Activated T-helper 17 cell treated with anti-CD3 and anti-CD28 coated beads, Interleukin-2, amount 50 U/mL, for 72 hours (primary cell): Measurements from ENCODE around the gene DPEP1. TPM values are rescaled to one million over a fixed set of nuclear protein-coding genes. Genes with fewer than 3 reads are reported as not detected.
A peak's percentile ranks its signal among the peaks of the same experiment; 100 is the strongest.
"Not testable (repeated sequence)": the region's sequence is repeated elsewhere in the genome, so short reads cannot be mapped to it uniquely, and the experiment has no call there.

Experiments used
- ATAC-seq: fragments of 150-1000 bp; cut with Tn5 transposase; replicated peaks from 2 replicates; pipeline ENCODE4 v1.10.0; 2021; ENCODE audit warnings: mild to moderate bottlenecking, moderate library complexity
- H3K27ac Mint-ChIP-seq: one replicate; pipeline ENCODE4 v1.8.0; 2022; ENCODE audit warnings: mixed read lengths
- H3K27me3 Mint-ChIP-seq: one replicate; pipeline ENCODE4 v1.8.0; 2022; ENCODE audit warnings: mixed read lengths
- H3K36me3 Mint-ChIP-seq: one replicate; pipeline ENCODE4 v1.8.0; 2022; ENCODE audit warnings: low read depth, mild to moderate bottlenecking, mixed read lengths
- H3K4me1 Mint-ChIP-seq: one replicate; pipeline ENCODE4 v1.8.0; 2022; ENCODE audit warnings: mixed read lengths
- H3K4me3 Mint-ChIP-seq: one replicate; pipeline ENCODE4 v1.8.0; 2022; ENCODE audit warnings: mild to moderate bottlenecking, mixed read lengths
- H3K9me3 Mint-ChIP-seq: one replicate; pipeline ENCODE4 v1.8.0; 2022; ENCODE audit warnings: mixed read lengths
- total RNA-seq, 2 donors: library from RNA; stranded (reverse); gene quantifications; one replicate each; pipeline ENCODE4 v1.2.3, GENCODE V29; 2022

DPEP1 gene
- total RNA-seq, 2 donors from 2014 or later, result not detected

DNA sequence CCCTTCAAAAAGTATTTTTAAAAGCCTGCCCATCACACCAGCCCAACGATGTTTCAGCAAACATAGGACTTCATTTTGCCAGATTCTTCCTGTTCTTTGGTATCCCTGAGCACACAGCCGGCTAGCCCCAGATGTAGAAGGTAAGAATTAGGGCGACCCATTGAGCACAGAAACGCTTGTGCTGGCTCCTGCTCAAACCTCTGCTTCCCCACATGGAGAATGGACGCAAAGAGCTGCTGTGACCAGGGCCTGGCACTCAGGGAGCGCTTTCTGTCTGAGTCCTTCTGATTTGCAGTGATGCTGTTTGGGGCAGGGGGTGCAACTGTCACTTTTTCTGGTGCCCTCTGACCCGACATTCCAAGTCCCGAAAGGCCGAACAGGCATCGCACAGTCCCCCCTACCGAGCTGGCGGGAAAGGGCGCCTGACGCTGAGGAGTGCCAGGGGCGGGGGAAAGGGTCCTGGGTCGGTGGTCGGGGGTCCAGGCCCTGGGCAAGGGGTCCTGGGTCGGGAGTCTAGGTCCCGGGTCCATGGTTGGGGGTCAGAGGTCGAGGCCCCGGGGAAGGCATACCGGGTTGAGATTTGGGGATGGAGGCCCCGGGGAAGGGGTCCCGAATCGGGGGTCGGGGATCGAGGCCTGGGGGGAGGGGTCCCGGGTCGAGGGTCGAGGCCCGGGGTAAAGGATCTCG is 43.1 kb downstream of the DPEP1 start:
- ATAC-seq, result no peak
- Mint-ChIP-seq H3K27me3 (no peaks in the 10 kb centered on the region), H3K27ac (peak overlapping the region; percentile 88), H3K4me1 (peaks cover 6% of the 10 kb centered on the region), H3K9me3 (no peaks in the 10 kb centered on the region), H3K4me3 (peak overlapping the region; percentile 94), H3K36me3 (peaks cover 57% of the 10 kb centered on the region)

- Mint-ChIP-seq H3K27ac (peak within 1 kb of the TSS; percentile 93), H3K36me3 (peaks cover 67% of the 10 kb centered on the region), H3K4me3 (peak within 1 kb of the TSS; percentile 94), H3K4me1 (peaks cover 6% of the 10 kb centered on the region), H3K9me3 (no peaks in the 10 kb centered on the region), H3K27me3 (no peaks in the 10 kb centered on the region)
- peak; percentile 95 for ATAC-seq
Measured at GRCh38 chr16:89657442-89658220, 44.2 kb downstream of the DPEP1 start, which contains the start of the genes CHMP1A and SPATA33. Gene CHMP1A (minus strand): TSS chr16:89657708. CDS start chr16:89657588, 120 bp downstream. Gene SPATA33 (plus strand): TSS chr16:89657836. CDS start chr16:89657912, 76 bp downstream.

DNA sequence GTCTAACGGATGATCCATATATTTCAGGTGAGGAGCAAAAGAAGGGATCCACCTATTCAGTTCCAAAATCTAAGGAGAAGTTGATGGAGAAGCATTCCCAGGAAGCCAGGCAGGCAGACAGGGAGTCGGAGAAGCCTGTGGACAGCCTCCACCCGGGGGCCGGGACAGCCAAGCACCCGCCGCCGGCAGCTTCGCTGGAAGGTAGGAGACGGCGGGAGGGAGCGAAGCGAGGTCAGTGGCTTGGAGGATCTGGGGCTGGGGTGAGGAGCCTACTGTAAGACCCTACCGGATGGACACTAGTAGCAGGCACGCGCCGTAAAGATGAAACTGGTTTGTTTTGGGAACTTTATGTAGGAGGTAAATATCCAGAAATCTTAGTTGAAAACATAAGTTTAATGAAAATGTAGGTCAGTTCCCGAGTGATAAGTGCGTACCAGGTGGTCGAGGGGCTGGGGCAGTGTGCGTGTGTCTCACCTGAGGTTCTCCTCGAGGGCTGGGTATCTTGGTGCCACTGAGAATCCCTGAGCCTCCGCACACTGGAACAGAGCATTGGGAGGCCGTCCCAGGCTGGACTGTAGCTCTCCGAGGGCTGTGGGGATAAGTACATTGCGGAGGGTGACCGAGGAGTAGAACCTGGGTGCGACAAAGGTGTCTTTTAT is 44.9 kb downstream of the DPEP1 start:
- Mint-ChIP-seq H3K27me3 (no peaks in the 10 kb centered on the region), H3K4me3 (peak overlapping the region; percentile 94), H3K27ac (peak overlapping the region; percentile 93), H3K4me1 (peaks cover 6% of the 10 kb centered on the region), H3K36me3 (peaks cover 75% of the 10 kb centered on the region), H3K9me3 (no peaks in the 10 kb centered on the region)
- ATAC-seq, result peak; percentile 30

DNA sequence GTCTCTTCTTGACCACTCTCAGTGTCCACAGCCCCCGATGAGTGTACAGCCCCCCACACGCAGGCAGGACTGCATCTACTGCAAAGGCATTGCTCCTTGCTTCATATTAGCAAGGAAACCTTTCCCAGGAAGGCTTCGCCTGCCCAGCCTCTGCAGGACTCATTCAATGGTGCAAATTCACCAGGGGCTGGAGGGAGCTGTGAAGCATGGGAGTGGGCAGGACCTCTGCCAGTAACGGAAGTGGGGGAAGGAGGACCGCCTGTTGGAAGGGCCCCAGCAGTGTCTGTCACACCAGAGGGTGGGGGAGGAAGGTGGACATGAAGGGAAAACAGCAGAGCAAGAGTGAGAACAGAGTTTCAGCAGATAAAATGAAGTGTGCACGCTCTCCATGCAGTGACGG is 46.7 kb downstream of the DPEP1 start:
- peaks cover 6% of the 10 kb centered on the region for H3K4me1 Mint-ChIP-seq
- H3K27me3 Mint-ChIP-seq, result no peaks in the 10 kb centered on the region
- no peak overlapping the region for H3K27ac Mint-ChIP-seq
- ATAC-seq, result no peak
- peak overlapping the region; percentile 94 for H3K4me3 Mint-ChIP-seq
- H3K36me3 Mint-ChIP-seq, result peaks cover 72% of the 10 kb centered on the region
- H3K9me3 Mint-ChIP-seq, result no peaks in the 10 kb centered on the region

DNA sequence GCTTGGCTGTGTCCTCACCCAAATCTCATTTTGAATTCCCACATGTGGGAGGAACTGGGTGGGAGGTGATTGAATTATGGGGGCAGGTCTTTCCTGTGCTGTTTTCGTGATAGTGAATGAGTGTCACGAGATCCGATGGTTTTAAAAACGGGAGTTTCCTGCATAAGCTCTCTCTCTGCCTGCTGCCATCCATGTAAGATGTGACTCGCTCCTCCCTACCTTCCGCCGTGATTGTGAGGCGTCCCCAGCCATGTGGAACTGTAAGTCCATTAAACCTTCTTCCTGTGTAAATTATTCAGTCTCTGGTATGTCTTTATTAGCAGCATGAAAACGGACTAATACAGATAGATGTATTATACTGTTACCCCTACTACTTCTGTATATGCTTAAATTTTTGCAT is 47.8 kb downstream of the DPEP1 start:
- no peaks in the 10 kb centered on the region for H3K9me3 Mint-ChIP-seq
- peaks cover 62% of the 10 kb centered on the region for H3K36me3 Mint-ChIP-seq
- H3K4me3 Mint-ChIP-seq, result no peak overlapping the region
- H3K27me3 Mint-ChIP-seq, result no peaks in the 10 kb centered on the region
- peaks cover 6% of the 10 kb centered on the region for H3K4me1 Mint-ChIP-seq
- no peak overlapping the region for H3K27ac Mint-ChIP-seq
- ATAC-seq, result no peak

DNA sequence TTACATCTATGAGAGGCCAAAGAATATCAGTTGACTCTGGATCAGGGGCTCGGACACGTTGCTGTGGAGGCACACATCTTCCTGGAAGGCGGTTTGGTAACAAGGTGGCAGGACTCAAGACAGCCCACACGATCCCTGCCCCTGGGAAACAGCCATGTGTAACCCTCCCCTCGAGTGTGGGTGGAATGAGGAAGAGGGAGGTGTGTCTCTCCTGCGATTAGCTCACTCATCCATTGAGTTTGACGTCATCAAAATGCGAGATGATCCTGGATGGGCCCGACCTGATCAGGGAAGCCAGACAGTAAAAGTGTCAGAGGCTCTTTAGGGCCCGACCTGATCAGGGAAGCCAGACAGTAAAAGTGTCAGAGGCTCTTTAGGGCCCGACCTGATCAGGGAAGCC is 50.8 kb downstream of the DPEP1 start:
- ATAC-seq, H3K27ac Mint-ChIP-seq, H3K27me3 Mint-ChIP-seq, H3K9me3 Mint-ChIP-seq, H3K4me3 Mint-ChIP-seq, H3K4me1 Mint-ChIP-seq: not testable (repeated sequence)
- peaks cover 48% of the 10 kb centered on the region for H3K36me3 Mint-ChIP-seq

- not testable (repeated sequence) for H3K4me3 Mint-ChIP-seq
Measured at GRCh38 chr16:89667000-89667399, 53.6 kb downstream of the DPEP1 start.

DNA sequence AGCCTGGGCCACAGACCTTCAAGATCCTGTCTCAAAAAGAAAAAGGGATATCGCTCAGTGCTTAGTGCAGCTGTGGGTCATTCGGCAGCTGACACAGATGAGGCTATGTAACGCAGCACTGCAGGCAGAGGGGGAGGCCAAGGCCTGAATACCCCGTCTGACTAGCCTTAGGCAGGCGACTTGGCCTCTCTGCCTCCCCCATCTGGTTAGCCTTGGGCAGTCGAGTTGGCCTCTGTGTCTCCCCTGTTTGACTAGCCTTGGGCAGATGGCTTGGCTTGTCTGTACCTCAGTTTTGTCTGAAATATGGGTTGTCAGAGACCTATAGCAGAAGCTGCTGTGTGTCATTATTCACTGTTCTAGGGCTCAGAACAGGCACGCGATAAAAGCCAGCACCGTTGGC is 54.2 kb downstream of the DPEP1 start:
- no peaks in the 10 kb centered on the region for H3K27me3 Mint-ChIP-seq
- H3K4me3 Mint-ChIP-seq, result no peak overlapping the region
- ATAC-seq, result no peak
- H3K9me3 Mint-ChIP-seq, result no peaks in the 10 kb centered on the region
- no peaks in the 10 kb centered on the region for H3K4me1 Mint-ChIP-seq
- peaks cover 17% of the 10 kb centered on the region for H3K36me3 Mint-ChIP-seq
- no peak overlapping the region for H3K27ac Mint-ChIP-seq

More at GRCh38 chr16:89667000-89667399, 53.6 kb downstream of the DPEP1 start:
- H3K9me3 Mint-ChIP-seq, ATAC-seq, H3K27ac Mint-ChIP-seq, H3K4me1 Mint-ChIP-seq, H3K27me3 Mint-ChIP-seq: not testable (repeated sequence)
- H3K36me3 Mint-ChIP-seq, result peaks cover 23% of the 10 kb centered on the region

- H3K4me1 Mint-ChIP-seq, result no peaks in the 10 kb centered on the region
- H3K9me3 Mint-ChIP-seq, result no peaks in the 10 kb centered on the region
- peaks cover 6% of the 10 kb centered on the region for H3K36me3 Mint-ChIP-seq
- H3K4me3 Mint-ChIP-seq, result no peak overlapping the region
- ATAC-seq, result no peak
- no peaks in the 10 kb centered on the region for H3K27me3 Mint-ChIP-seq
- no peak overlapping the region for H3K27ac Mint-ChIP-seq
Measured at GRCh38 chr16:89668790-89669158, 55.3 kb downstream of the DPEP1 start.

- H3K27me3 Mint-ChIP-seq, result no peaks in the 10 kb centered on the region
- H3K4me1 Mint-ChIP-seq, result no peaks in the 10 kb centered on the region
Measured at GRCh38 chr16:89669755-89670154, 56.3 kb downstream of the DPEP1 start.

GRCh38 chr16:89670496-89671431 is 57.3 kb downstream of the DPEP1 start:
- Mint-ChIP-seq H3K27ac (no peak overlapping the region), H3K4me1 (no peaks in the 10 kb centered on the region), H3K27me3 (no peaks in the 10 kb centered on the region), H3K4me3 (no peak overlapping the region), H3K9me3 (no peaks in the 10 kb centered on the region), H3K36me3 (no peaks in the 10 kb centered on the region)
- ATAC-seq, result no peak

More at GRCh38 chr16:89669755-89670154, 56.3 kb downstream of the DPEP1 start:
- Mint-ChIP-seq H3K4me3 (no peak overlapping the region), H3K9me3 (no peaks in the 10 kb centered on the region), H3K27ac (no peak overlapping the region), H3K36me3 (no peaks in the 10 kb centered on the region)
- no peak for ATAC-seq

- not testable (repeated sequence) for H3K4me1 Mint-ChIP-seq, H3K9me3 Mint-ChIP-seq, H3K27me3 Mint-ChIP-seq, H3K36me3 Mint-ChIP-seq, H3K4me3 Mint-ChIP-seq, ATAC-seq, H3K27ac Mint-ChIP-seq
Measured at GRCh38 chr16:89671565-89671964, 58.1 kb downstream of the DPEP1 start.

GRCh38 chr16:89672177-89672941 is 58.9 kb downstream of the DPEP1 start:
- Mint-ChIP-seq H3K4me3 (no peak overlapping the region), H3K27ac (no peak overlapping the region), H3K9me3 (no peaks in the 10 kb centered on the region), H3K27me3 (no peaks in the 10 kb centered on the region), H3K36me3 (no peaks in the 10 kb centered on the region), H3K4me1 (no peaks in the 10 kb centered on the region)
- no peak for ATAC-seq
